GM10266 (cell line): Measurements from ENCODE around the gene ARSI.

Source experiments
- DNase-seq: peaks from one replicate; pipeline ENCODE4 v3.0.0; 2012; ENCODE audit errors: extremely low spot score
- CTCF ChIP-seq: IDR thresholded peaks from 2 replicates; pipeline ENCODE4 v1.5.1; 2012; ENCODE audit warnings: mild to moderate bottlenecking, low read depth; ENCODE audit not compliant: control insufficient read depth, insufficient read depth; ENCODE audit errors: missing control alignments

ARSI gene

GRCh38 chr5:150327139-150327538, 24.4 kb upstream of the ARSI start:
- no peak for DNase-seq
- no peak for TF ChIP-seq CTCF

- DNase-seq: no peak
- TF ChIP-seq CTCF: no peak
These were observed 24.0 kb upstream of the ARSI start for GRCh38 chr5:150326707-150327106.

- TF ChIP-seq CTCF: no peak
- no peak for DNase-seq
These were observed 22.7 kb upstream of the ARSI start for GRCh38 chr5:150325426-150325825.

GRCh38 chr5:150323819-150324218, 21.1 kb upstream of the ARSI start:
- no peak for DNase-seq
- TF ChIP-seq CTCF: no peak

GRCh38 chr5:150323092-150323491, 20.4 kb upstream of the ARSI start:
- DNase-seq: no peak

GRCh38 chr5:150322202-150322601, 19.5 kb upstream of the ARSI start:
- no peak for TF ChIP-seq CTCF
- DNase-seq: no peak

More at GRCh38 chr5:150323092-150323491, 20.4 kb upstream of the ARSI start:
- no peak for TF ChIP-seq CTCF

- no peak for TF ChIP-seq CTCF
- no peak for DNase-seq
These were observed 19.1 kb upstream of the ARSI start for GRCh38 chr5:150321784-150322183.
